HG02840 (cell line): ENCODE data around the gene GOLIM4.

ENCODE experiments used
- ATAC-seq: cut with Tn5 transposase; IDR thresholded peaks from one replicate; pipeline ENCODE4 v1.9.1; 2021; ENCODE audit warnings: mild to moderate bottlenecking, moderate library complexity, moderate number of reproducible peaks; ENCODE audit not compliant: unreplicated experiment, low FRiP score

The GOLIM4 gene

GRCh38 chr3:168051531-168052471, 43.9 kb downstream of the GOLIM4 start:
- peak; percentile 45 for ATAC-seq

GRCh38 chr3:168051070-168051469, 44.7 kb downstream of the GOLIM4 start:
- ATAC-seq, result no peak

- no peak for ATAC-seq
Measured at GRCh38 chr3:168049367-168049974, 46.3 kb downstream of the GOLIM4 start.

GRCh38 chr3:168048414-168049330, 47.1 kb downstream of the GOLIM4 start:
- no peak for ATAC-seq

- no peak for ATAC-seq
Measured at GRCh38 chr3:168047936-168048335, 47.8 kb downstream of the GOLIM4 start.

GRCh38 chr3:168047190-168047795, 48.4 kb downstream of the GOLIM4 start:
- ATAC-seq, result peak; percentile 64

- ATAC-seq, result no peak
Measured at GRCh38 chr3:168044049-168044448, 51.7 kb downstream of the GOLIM4 start.

GRCh38 chr3:168040607-168041208, 55.0 kb downstream of the GOLIM4 start:
- peak; percentile 64 for ATAC-seq

- ATAC-seq, result no peak
Measured at GRCh38 chr3:168037020-168037419, 58.7 kb downstream of the GOLIM4 start.

GRCh38 chr3:168036619-168037018, 59.1 kb downstream of the GOLIM4 start:
- no peak for ATAC-seq

GRCh38 chr3:168034152-168034928, 61.4 kb downstream of the GOLIM4 start:
- no peak for ATAC-seq

- ATAC-seq, result no peak
Measured at GRCh38 chr3:168030577-168030976, 65.1 kb downstream of the GOLIM4 start.

GRCh38 chr3:168029705-168030104, 66.0 kb downstream of the GOLIM4 start:
- ATAC-seq, result no peak

- ATAC-seq, result no peak
Measured at GRCh38 chr3:168028086-168028485, 67.6 kb downstream of the GOLIM4 start.

- ATAC-seq, result no peak
Measured at GRCh38 chr3:168026764-168027163, 69.0 kb downstream of the GOLIM4 start.

- no peak for ATAC-seq
Measured at GRCh38 chr3:168025076-168025475, 70.6 kb downstream of the GOLIM4 start.

- ATAC-seq, result no peak
Measured at GRCh38 chr3:168024537-168024941, 71.2 kb downstream of the GOLIM4 start.

- no peak for ATAC-seq
Measured at GRCh38 chr3:168021737-168022450, 73.8 kb downstream of the GOLIM4 start.
